K562 (cell line): ENCODE data around the gene CNPY4. TPM values are rescaled to one million over a fixed set of nuclear protein-coding genes. Genes with fewer than 3 reads are reported as not detected.
A peak's percentile ranks its signal among the peaks of the same experiment; 100 is the strongest.

ENCODE experiments used
- ARID3A ChIP-seq: IDR thresholded peaks from 2 replicates; pipeline ENCODE4 v1.6.1; 2012; ENCODE audit warnings: low read depth, low read length, improper control_type of control experiment, borderline replicate concordance
- HNRNPL ChIP-seq: fragments of 200-400 bp; formaldehyde crosslinking; IDR thresholded peaks from 2 replicates; pipeline ENCODE4 v1.6.1; 2017; ENCODE audit warnings: low read depth, mild to moderate bottlenecking, low read length
- MXD1 ChIP-seq: fragments of 250-450 bp; sonication (Bioruptor Pico); IDR thresholded peaks from 2 replicates; pipeline ENCODE4 v1.8.0; 2021; ENCODE audit warnings: borderline replicate concordance, mild to moderate bottlenecking, moderate library complexity; ENCODE audit not compliant: poor library complexity, severe bottlenecking
- NCOA1 ChIP-seq: fragments of 450-650 bp; IDR thresholded peaks from 2 replicates; pipeline ENCODE4 v1.6.1; 2016; ENCODE audit warnings: low read depth
- NEUROD1 ChIP-seq: fragments of 150-350 bp; IDR thresholded peaks from 2 replicates; pipeline ENCODE4 v1.6.1; 2014; ENCODE audit warnings: borderline replicate concordance, low read length, low read depth; ENCODE audit not compliant: partially characterized antibody
- POLR2AphosphoS5 ChIP-seq: IDR thresholded peaks from 2 replicates; pipeline ENCODE4 v1.6.1; 2011; ENCODE audit warnings: mild to moderate bottlenecking, low read depth, low read length, moderate library complexity; ENCODE audit not compliant: control insufficient read depth, insufficient read depth
- RB1 ChIP-seq: fragments of 450-650 bp; IDR thresholded peaks from 2 replicates; pipeline ENCODE4 v1.6.1; 2017; ENCODE audit warnings: low read depth, mild to moderate bottlenecking
- SAP30 ChIP-seq: fragments of 200-600 bp; sonication (generic); IDR thresholded peaks from 2 replicates; pipeline ENCODE4 v1.6.1; 2012; ENCODE audit warnings: borderline replicate concordance, low read depth, mild to moderate bottlenecking, moderate library complexity, low read length, control low read depth, inconsistent platforms; ENCODE audit not compliant: insufficient read depth, poor library complexity, severe bottlenecking
- SMARCB1 ChIP-seq: IDR thresholded peaks from 2 replicates; pipeline ENCODE4 v1.6.1; 2011; ENCODE audit warnings: improper control_type of control experiment, low read depth; ENCODE audit not compliant: insufficient read length
- SMC3 ChIP-seq: conservative IDR thresholded peaks from 2 replicates; pipeline ENCODE4 v1.6.1; 2011; ENCODE audit warnings: low read depth, low read length, improper control_type of control experiment; ENCODE audit not compliant: insufficient read depth
- UBTF ChIP-seq, 2 experiments: IDR thresholded peaks; 2 replicates each; pipeline ENCODE4 v1.6.1; 2012; ENCODE audit warnings: improper control_type of control experiment in 2 of 2, low read depth in 2 of 2, low read length in 2 of 2, borderline replicate concordance in 1 of 2
- ZBTB49 ChIP-seq: sonication (generic); formaldehyde crosslinking; IDR thresholded peaks from 2 replicates; pipeline ENCODE4 v1.8.0; 2022; ENCODE audit warnings: missing genetic modification reagents, mild to moderate bottlenecking, borderline replicate concordance
- ZNF324 ChIP-seq: fragments of 250-450 bp; sonication (Bioruptor Pico); IDR thresholded peaks from 2 replicates; pipeline ENCODE4 v1.4.0; 2020; ENCODE audit warnings: mild to moderate bottlenecking
- polyA plus RNA-seq, 8 experiments: library from polyadenylated mRNA; depleted of rRNA in 4 of 8; stranded (reverse) in 5 of 8; unstranded in 3 of 8; fragments of >200 nt; fragmentation: Nextera tagmentation in 2 of 8; fragmentation: Illumina TruSeq in 1 of 8; extraction: Ambion mirVana in 2 of 8; extraction: Trizol in 1 of 8; gene quantifications; 2 replicates each; pipeline versions ENCODE4 v1.2.1 to v1.2.3, GENCODE V29; 2011 to 2014; ENCODE audit warnings: inconsistent platforms in 1 of 8, missing spikeins in 1 of 8
- total RNA-seq, 7 experiments: library from RNA; depleted of rRNA in 6 of 7; stranded (reverse); fragments of >200 nt in 6 of 7; fragmentation: Illumina TruSeq in 2 of 7; extraction: Trizol in 2 of 7; gene quantifications; 2 replicates each; pipeline versions ENCODE4 v1.2.1 to v1.2.3, GENCODE V29; 2011 to 2021; ENCODE audit warnings: low replicate concordance in 1 of 7
- TF ChIP-seq, protein P1 (sequence below): sonication (generic); formaldehyde crosslinking; IDR thresholded peaks from 2 replicates; pipeline ENCODE4 v1.8.0; 2022; ENCODE audit warnings: missing genetic modification reagents, mild to moderate bottlenecking, moderate library complexity, borderline replicate concordance
- TF ChIP-seq, protein P2 (sequence below): fragments of 450-650 bp; IDR thresholded peaks from 2 replicates; pipeline ENCODE4 v1.6.1; 2016
- TF ChIP-seq, protein P3 (sequence below): sonication (generic); formaldehyde crosslinking; IDR thresholded peaks from 2 replicates; pipeline ENCODE4 v1.9.0; 2022; ENCODE audit warnings: mild to moderate bottlenecking, missing genetic modification reagents

CNPY4 gene
- total and polyA plus RNA-seq, 9 of the 15 experiments (the other 6 are each of a cell fraction or from before 2014, with no cell fraction given), result 1.9 to 11.2 (median 7.0) TPM

- TF ChIP-seq, protein P1, sequence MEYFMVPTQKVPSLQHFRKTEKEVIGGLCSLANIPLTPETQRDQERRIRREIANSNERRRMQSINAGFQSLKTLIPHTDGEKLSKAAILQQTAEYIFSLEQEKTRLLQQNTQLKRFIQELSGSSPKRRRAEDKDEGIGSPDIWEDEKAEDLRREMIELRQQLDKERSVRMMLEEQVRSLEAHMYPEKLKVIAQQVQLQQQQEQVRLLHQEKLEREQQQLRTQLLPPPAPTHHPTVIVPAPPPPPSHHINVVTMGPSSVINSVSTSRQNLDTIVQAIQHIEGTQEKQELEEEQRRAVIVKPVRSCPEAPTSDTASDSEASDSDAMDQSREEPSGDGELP, result peak; percentile 95
- TF ChIP-seq, protein P2, sequence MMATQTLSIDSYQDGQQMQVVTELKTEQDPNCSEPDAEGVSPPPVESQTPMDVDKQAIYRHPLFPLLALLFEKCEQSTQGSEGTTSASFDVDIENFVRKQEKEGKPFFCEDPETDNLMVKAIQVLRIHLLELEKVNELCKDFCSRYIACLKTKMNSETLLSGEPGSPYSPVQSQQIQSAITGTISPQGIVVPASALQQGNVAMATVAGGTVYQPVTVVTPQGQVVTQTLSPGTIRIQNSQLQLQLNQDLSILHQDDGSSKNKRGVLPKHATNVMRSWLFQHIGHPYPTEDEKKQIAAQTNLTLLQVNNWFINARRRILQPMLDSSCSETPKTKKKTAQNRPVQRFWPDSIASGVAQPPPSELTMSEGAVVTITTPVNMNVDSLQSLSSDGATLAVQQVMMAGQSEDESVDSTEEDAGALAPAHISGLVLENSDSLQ, result peak; percentile 97
- TF ChIP-seq UBTF (IDR thresholded peaks at IDR 0.05; ENCODE audit: borderline replicate concordance in 1 of 2, low read depth in 2 of 2, low read length in 2 of 2), result peak; percentile 49 to 90; a peak in 3 of 4 replicates
- TF ChIP-seq RB1, result peak; percentile 97
- peak; percentile 44 for TF ChIP-seq MXD1 (CRISPR knock-in tag)
- TF ChIP-seq NEUROD1, result peak; percentile 89
- no peak for TF ChIP-seq ZBTB49 (CRISPR knock-in tag)
- TF ChIP-seq, protein P3, sequence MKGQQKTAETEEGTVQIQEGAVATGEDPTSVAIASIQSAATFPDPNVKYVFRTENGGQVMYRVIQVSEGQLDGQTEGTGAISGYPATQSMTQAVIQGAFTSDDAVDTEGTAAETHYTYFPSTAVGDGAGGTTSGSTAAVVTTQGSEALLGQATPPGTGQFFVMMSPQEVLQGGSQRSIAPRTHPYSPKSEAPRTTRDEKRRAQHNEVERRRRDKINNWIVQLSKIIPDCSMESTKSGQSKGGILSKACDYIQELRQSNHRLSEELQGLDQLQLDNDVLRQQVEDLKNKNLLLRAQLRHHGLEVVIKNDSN (CRISPR knock-in tag), result peak; percentile 65
- TF ChIP-seq HNRNPL, result peak; percentile 93
- TF ChIP-seq ZNF324, result no peak
- TF ChIP-seq SMC3, result peak; percentile 91
- peak; percentile 65; the same call in 1 of the 2 replicates for TF ChIP-seq ARID3A
- no peak for TF ChIP-seq SMARCB1
- peak; percentile 85 for TF ChIP-seq NCOA1
- peak; percentile 34 for TF ChIP-seq SAP30
- TF ChIP-seq POLR2AphosphoS5, result peak; percentile 85
Observed at GRCh38 chr7:100081535-100082102, 37.8 kb upstream of the CNPY4 start, which contains the start of gene ZNF3 (continued).
